ENCODE data around the gene LRCH1. TPM values are rescaled to one million over a fixed set of nuclear protein-coding genes. Genes with fewer than 3 reads are reported as not detected.
A peak's percentile ranks its signal among the peaks of the same experiment; 100 is the strongest.

LRCH1 gene, protein sequence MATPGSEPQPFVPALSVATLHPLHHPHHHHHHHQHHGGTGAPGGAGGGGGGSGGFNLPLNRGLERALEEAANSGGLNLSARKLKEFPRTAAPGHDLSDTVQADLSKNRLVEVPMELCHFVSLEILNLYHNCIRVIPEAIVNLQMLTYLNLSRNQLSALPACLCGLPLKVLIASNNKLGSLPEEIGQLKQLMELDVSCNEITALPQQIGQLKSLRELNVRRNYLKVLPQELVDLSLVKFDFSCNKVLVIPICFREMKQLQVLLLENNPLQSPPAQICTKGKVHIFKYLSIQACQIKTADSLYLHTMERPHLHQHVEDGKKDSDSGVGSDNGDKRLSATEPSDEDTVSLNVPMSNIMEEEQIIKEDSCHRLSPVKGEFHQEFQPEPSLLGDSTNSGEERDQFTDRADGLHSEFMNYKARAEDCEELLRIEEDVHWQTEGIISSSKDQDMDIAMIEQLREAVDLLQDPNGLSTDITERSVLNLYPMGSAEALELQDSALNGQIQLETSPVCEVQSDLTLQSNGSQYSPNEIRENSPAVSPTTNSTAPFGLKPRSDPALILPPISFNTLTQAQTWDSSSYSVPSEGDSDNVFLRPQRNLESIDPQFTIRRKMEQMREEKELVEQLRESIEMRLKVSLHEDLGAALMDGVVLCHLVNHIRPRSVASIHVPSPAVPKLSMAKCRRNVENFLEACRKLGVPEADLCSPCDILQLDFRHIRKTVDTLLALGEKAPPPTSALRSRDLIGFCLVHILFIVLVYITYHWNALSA
- 3.4 and 4.7 TPM in 2 replicates for total RNA-seq

DNA sequence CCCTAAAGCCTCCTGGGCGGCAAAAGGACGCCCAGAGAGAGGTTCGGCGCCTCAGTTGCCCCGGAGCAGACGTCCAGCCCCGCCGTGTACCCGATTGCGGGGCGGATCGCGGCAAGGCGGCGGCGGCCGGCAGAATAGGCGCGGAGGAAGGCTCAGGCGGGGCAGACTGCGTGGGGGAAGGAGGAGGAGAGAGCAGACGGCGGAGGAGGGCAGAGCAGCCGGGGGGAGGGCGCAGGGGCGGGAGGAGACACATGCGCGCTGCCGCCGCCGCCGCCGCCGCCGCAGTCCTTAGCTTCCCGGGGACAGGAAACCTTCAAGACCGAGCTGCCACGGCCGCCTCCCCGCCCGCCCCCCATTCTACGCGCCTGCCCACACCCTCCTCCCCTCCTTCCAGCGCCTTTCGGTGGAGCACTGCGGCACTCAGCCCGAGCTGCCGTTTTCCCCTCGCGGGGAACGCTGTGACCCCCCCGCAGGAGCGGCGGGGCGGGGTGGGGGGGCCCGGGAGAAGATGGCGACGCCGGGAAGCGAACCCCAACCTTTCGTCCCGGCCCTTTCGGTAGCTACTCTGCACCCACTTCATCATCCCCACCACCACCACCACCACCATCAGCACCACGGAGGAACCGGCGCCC is at the start of gene LRCH1:
Gene LRCH1, plus strand, starts transcription at position 282 of the 632 bp plus-strand sequence. Its CDS starts 227 bp downstream, at position 509.
- FAIRE-seq (no peak), DNase-seq (ENCODE audit: low read depth) (peak; percentile 61)
- H3K27me3 ChIP-seq (ENCODE audit: control insufficient read depth, insufficient read depth, low read length), result no peaks in the 10 kb centered on the region
- peak within 1 kb of the TSS; percentile 94 for H3K4me3 ChIP-seq (ENCODE audit: low read depth, low read length)
- TF ChIP-seq, protein P1, sequence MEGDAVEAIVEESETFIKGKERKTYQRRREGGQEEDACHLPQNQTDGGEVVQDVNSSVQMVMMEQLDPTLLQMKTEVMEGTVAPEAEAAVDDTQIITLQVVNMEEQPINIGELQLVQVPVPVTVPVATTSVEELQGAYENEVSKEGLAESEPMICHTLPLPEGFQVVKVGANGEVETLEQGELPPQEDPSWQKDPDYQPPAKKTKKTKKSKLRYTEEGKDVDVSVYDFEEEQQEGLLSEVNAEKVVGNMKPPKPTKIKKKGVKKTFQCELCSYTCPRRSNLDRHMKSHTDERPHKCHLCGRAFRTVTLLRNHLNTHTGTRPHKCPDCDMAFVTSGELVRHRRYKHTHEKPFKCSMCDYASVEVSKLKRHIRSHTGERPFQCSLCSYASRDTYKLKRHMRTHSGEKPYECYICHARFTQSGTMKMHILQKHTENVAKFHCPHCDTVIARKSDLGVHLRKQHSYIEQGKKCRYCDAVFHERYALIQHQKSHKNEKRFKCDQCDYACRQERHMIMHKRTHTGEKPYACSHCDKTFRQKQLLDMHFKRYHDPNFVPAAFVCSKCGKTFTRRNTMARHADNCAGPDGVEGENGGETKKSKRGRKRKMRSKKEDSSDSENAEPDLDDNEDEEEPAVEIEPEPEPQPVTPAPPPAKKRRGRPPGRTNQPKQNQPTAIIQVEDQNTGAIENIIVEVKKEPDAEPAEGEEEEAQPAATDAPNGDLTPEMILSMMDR (IDR thresholded peaks at IDR 0.05; ENCODE audit: insufficient read depth, low read length, severe bottlenecking), result no peak
- H3K36me3 ChIP-seq (ENCODE audit: control insufficient read depth, insufficient read depth, low read length), result no peaks in the 10 kb centered on the region

DNA sequence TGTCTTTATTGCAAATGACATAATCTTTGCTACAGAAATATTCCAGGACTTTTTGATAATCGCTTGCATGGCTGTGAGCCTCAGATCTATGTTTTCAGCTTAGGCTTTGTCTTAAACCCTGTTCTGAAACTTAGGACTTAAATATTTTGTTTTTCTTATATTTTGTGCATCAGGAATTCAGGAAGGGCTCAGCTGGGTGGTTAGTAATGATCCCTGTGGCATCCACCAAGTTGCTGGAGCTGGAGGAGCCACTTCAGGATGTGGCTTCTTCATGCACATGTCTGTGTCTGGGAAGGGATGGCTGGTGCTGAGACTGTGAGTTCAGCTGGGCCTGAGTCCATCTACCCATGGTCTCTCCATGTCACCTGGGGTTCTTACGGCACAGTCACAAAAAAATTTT is 48.9 kb upstream of the LRCH1 start:
- FAIRE-seq, result no peak
- no peaks in the 10 kb centered on the region for H3K36me3 ChIP-seq (ENCODE audit: control insufficient read depth, insufficient read depth, low read length)
- no peak for DNase-seq (ENCODE audit: low read depth)
- TF ChIP-seq, protein P1 (IDR thresholded peaks at IDR 0.05; ENCODE audit: insufficient read depth, low read length, severe bottlenecking), result no peak
- no peak overlapping the region for H3K4me3 ChIP-seq (ENCODE audit: low read depth, low read length)
- no peaks in the 10 kb centered on the region for H3K27me3 ChIP-seq (ENCODE audit: control insufficient read depth, insufficient read depth, low read length)

DNA sequence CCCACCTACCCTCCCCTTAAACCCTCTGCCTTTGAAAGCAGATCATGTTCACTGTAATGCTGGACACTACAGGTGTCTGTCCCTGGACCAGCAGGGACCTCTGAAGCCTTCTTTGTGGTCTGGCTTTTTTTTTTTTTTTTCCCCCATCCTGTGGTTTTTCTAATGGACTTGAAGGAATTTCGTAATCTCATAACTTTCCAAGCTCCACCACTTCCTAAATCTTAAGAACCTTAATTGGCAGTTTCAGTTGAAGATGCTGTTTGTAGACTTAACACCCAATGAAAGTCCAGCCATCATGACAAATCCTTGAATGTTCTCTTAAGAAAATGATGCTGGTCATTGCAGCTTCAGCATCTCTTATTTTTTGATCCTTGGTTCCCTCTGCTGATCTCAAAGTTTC is 45.0 kb upstream of the LRCH1 start:
- no peak for FAIRE-seq
- H3K27me3 ChIP-seq (ENCODE audit: control insufficient read depth, insufficient read depth, low read length), result no peaks in the 10 kb centered on the region
- no peaks in the 10 kb centered on the region for H3K36me3 ChIP-seq (ENCODE audit: control insufficient read depth, insufficient read depth, low read length)
- TF ChIP-seq, protein P1 (IDR thresholded peaks at IDR 0.05; ENCODE audit: insufficient read depth, low read length, severe bottlenecking), result no peak
- DNase-seq (ENCODE audit: low read depth), result no peak
- H3K4me3 ChIP-seq (ENCODE audit: low read depth, low read length), result no peak overlapping the region

DNA sequence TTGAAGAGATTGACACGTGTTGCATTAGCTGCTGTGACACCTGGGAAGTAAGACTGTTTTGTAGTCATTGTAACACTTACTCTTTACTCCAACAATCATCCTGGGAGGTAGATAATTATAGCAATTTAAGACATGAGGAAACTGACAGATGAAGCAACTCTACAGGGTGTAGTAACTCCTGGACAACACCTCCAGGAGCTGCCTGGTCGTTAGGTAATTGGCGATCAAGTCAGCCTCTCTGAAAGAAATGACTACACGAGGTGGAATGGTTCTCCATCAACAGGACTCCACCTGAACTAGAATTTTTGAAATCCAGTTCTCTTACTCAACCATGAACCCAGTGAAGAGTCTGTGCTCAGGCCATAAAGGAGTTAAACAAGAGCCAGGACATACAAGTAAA is 43.0 kb upstream of the LRCH1 start:
- H3K36me3 ChIP-seq (ENCODE audit: control insufficient read depth, insufficient read depth, low read length), result no peaks in the 10 kb centered on the region
- H3K27me3 ChIP-seq (ENCODE audit: control insufficient read depth, insufficient read depth, low read length), result no peaks in the 10 kb centered on the region
- FAIRE-seq, result no peak
- no peak for DNase-seq (ENCODE audit: low read depth)
- no peak overlapping the region for H3K4me3 ChIP-seq (ENCODE audit: low read depth, low read length)
- TF ChIP-seq, protein P1 (IDR thresholded peaks at IDR 0.05; ENCODE audit: insufficient read depth, low read length, severe bottlenecking), result no peak

DNA sequence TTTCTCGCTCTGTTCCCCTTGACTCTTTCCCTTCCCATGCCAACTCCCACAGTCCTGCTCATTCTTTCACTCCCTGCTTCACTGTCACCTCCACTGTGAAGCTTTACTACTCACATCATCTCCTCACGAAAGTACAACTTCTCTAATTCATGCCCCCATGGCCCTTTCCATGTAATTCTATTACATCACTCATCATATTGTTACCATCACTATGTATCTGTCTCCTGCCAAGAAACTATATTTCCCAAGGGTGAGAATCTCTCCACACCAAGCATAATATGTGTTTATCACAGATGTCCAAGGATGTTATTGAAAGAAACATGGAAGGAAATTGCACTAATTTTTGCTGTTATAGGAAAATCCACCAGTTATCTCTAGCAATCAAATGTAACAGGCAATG is 37.2 kb upstream of the LRCH1 start:
- TF ChIP-seq, protein P1 (IDR thresholded peaks at IDR 0.05; ENCODE audit: insufficient read depth, low read length, severe bottlenecking), result no peak
- H3K4me3 ChIP-seq (ENCODE audit: low read depth, low read length), result no peak overlapping the region
- no peaks in the 10 kb centered on the region for H3K27me3 ChIP-seq (ENCODE audit: control insufficient read depth, insufficient read depth, low read length)
- H3K36me3 ChIP-seq (ENCODE audit: control insufficient read depth, insufficient read depth, low read length), result no peaks in the 10 kb centered on the region
- DNase-seq (ENCODE audit: low read depth), result no peak
- FAIRE-seq, result no peak

All from bronchial epithelial cell (primary cell).